ENCODE results near the gene PSIP1. TPM values are rescaled to one million over a fixed set of nuclear protein-coding genes. Genes with fewer than 3 reads are reported as not detected.

PSIP1 gene
- polyA plus RNA-seq (2013): 63.7 and 71.2 TPM in 2 replicates

GRCh38 chr9:15510789-15511575, at the start of gene PSIP1:
Gene PSIP1, minus strand, starts transcription at chr9:15510970. Its CDS starts 782 bp downstream, at chr9:15510188.
- peak within 1 kb of the TSS; percentile 48 for H3K27ac ChIP-seq (ENCODE audit: low read depth, low read length)
- H2AFZ ChIP-seq (ENCODE audit: insufficient read depth, low read length, poor library complexity): peak within 1 kb of the TSS; percentile 75
- peak within 1 kb of the TSS; percentile 57 for H3K4ac ChIP-seq (ENCODE audit: low read depth, low read length)
- peak within 1 kb of the TSS; percentile 76 for H4K8ac ChIP-seq (ENCODE audit: low read depth, low read length)
- DNase-seq: peak; percentile 61 to 80
- no peak within 1 kb of the TSS for H2AK5ac ChIP-seq (ENCODE audit: low read length)
- peak within 1 kb of the TSS; percentile 69 for H3K4me2 ChIP-seq (ENCODE audit: low read length)
- H3K4me1 ChIP-seq (ENCODE audit: control insufficient read depth in 1 of 2, insufficient read depth in 2 of 2, low read length in 2 of 2): no peaks in the 10 kb centered on the region
- H3K23ac ChIP-seq (ENCODE audit: low read length): no peak within 1 kb of the TSS
- H2BK5ac ChIP-seq (ENCODE audit: low read depth, low read length, poor library complexity): peak within 1 kb of the TSS; percentile 91
- peak within 1 kb of the TSS; percentile 80 for H2BK12ac ChIP-seq (ENCODE audit: low read length)
- H3K18ac ChIP-seq (ENCODE audit: low read length): peak within 1 kb of the TSS; percentile 88
- peaks cover 2 to 4% of the 10 kb centered on the region in 2 experiments for H3K36me3 ChIP-seq (ENCODE audit: control insufficient read depth in 1 of 2, insufficient read depth in 2 of 2, low read length in 2 of 2)
- H3K4me3 ChIP-seq (ENCODE audit: low read depth, low read length): peak within 1 kb of the TSS; percentile 97
- peaks cover 10% of the 10 kb centered on the region for H3K79me1 ChIP-seq (ENCODE audit: low read length)
- WGBS (ENCODE audit: extremely low coverage, insufficient coverage, insufficient read length): no CpG with 5 or more reads among the region's 72 CpGs
- peak within 1 kb of the TSS; percentile 81 for H2BK120ac ChIP-seq (ENCODE audit: insufficient read depth, low read length, poor library complexity)
- no peaks in the 10 kb centered on the region for H3K27me3 ChIP-seq (ENCODE audit: insufficient read depth, low read length)
- peak within 1 kb of the TSS; percentile 90 for H3K9ac ChIP-seq (ENCODE audit: low read length)
- H3K79me2 ChIP-seq (ENCODE audit: control insufficient read depth, insufficient read depth, low read length, poor library complexity): peaks cover 8% of the 10 kb centered on the region
- H3K9me3 ChIP-seq (ENCODE audit: insufficient read depth, low read depth, low read length): no peaks in the 10 kb centered on the region
- peak within 1 kb of the TSS; percentile 88 for H4K91ac ChIP-seq (ENCODE audit: low read depth, low read length)
- H4K12ac ChIP-seq (ENCODE audit: low read depth, low read length): peak within 1 kb of the TSS; percentile 67
- H3K14ac ChIP-seq (ENCODE audit: low read length): peak within 1 kb of the TSS; percentile 71

GRCh38 chr9:15553528-15553898, 42.7 kb upstream of the PSIP1 start:
- H4K91ac ChIP-seq (ENCODE audit: low read depth, low read length): no peak overlapping the region
- H4K12ac ChIP-seq (ENCODE audit: low read depth, low read length): no peak overlapping the region
- no peak overlapping the region for H2AK5ac ChIP-seq (ENCODE audit: low read length)
- H2BK120ac ChIP-seq (ENCODE audit: insufficient read depth, low read length, poor library complexity): no peak overlapping the region
- H3K14ac ChIP-seq (ENCODE audit: low read length): no peak overlapping the region
- H3K4me2 ChIP-seq (ENCODE audit: low read length): peak overlapping the region; percentile 66
- H3K9ac ChIP-seq (ENCODE audit: low read length): peak overlapping the region; percentile 6
- H3K23ac ChIP-seq (ENCODE audit: low read length): no peak overlapping the region
- H3K27ac ChIP-seq (ENCODE audit: low read depth, low read length): no peak overlapping the region
- peak in 1 of 2 donors; percentile 23 for DNase-seq
- no peaks in the 10 kb centered on the region for H3K9me3 ChIP-seq (ENCODE audit: insufficient read depth, low read depth, low read length)
- no peak overlapping the region for H3K4ac ChIP-seq (ENCODE audit: low read depth, low read length)
- H3K18ac ChIP-seq (ENCODE audit: low read length): no peak overlapping the region
- peak overlapping the region; percentile 13 for H2AFZ ChIP-seq (ENCODE audit: insufficient read depth, low read length, poor library complexity)
- peak overlapping the region; percentile 30 for H4K8ac ChIP-seq (ENCODE audit: low read depth, low read length)
- peaks cover 0 to 3% of the 10 kb centered on the region in 2 experiments for H3K4me1 ChIP-seq (ENCODE audit: control insufficient read depth in 1 of 2, insufficient read depth in 2 of 2, low read length in 2 of 2)
- no peaks in the 10 kb centered on the region for H3K79me2 ChIP-seq (ENCODE audit: control insufficient read depth, insufficient read depth, low read length, poor library complexity)
- H3K27me3 ChIP-seq (ENCODE audit: insufficient read depth, low read length): no peaks in the 10 kb centered on the region
- no peak overlapping the region for H2BK5ac ChIP-seq (ENCODE audit: low read depth, low read length, poor library complexity)
- H3K4me3 ChIP-seq (ENCODE audit: low read depth, low read length): peak overlapping the region; percentile 84
- H3K36me3 ChIP-seq (ENCODE audit: control insufficient read depth in 1 of 2, insufficient read depth in 2 of 2, low read length in 2 of 2): no peaks in the 10 kb centered on the region
- H2BK12ac ChIP-seq (ENCODE audit: low read length): no peak overlapping the region
- no CpG with 5 or more reads among the region's 13 CpGs for WGBS (ENCODE audit: extremely low coverage, insufficient coverage, insufficient read length)
- peaks cover 8% of the 10 kb centered on the region for H3K79me1 ChIP-seq (ENCODE audit: low read length)

- Histone ChIP-seq H3K23ac (ENCODE audit: low read length) (no peak within 1 kb of the TSS), H4K8ac (ENCODE audit: low read depth, low read length) (peak within 1 kb of the TSS; percentile 40), H3K4me1 (ENCODE audit: control insufficient read depth in 1 of 2, insufficient read depth in 2 of 2, low read length in 2 of 2) (peaks cover 0 to 3% of the 10 kb centered on the region in 2 experiments), H3K4me3 (ENCODE audit: low read depth, low read length) (peak within 1 kb of the TSS; percentile 84), H3K4ac (ENCODE audit: low read depth, low read length) (no peak within 1 kb of the TSS), H2AFZ (ENCODE audit: insufficient read depth, low read length, poor library complexity) (peak within 1 kb of the TSS; percentile 27), H3K79me2 (ENCODE audit: control insufficient read depth, insufficient read depth, low read length, poor library complexity) (no peaks in the 10 kb centered on the region), H3K14ac (ENCODE audit: low read length) (peak within 1 kb of the TSS; percentile 51), H2BK5ac (ENCODE audit: low read depth, low read length, poor library complexity) (no peak within 1 kb of the TSS), H4K91ac (ENCODE audit: low read depth, low read length) (peak within 1 kb of the TSS; percentile 37), H3K27me3 (ENCODE audit: insufficient read depth, low read length) (no peaks in the 10 kb centered on the region), H3K18ac (ENCODE audit: low read length) (peak within 1 kb of the TSS; percentile 44), H3K9ac (ENCODE audit: low read length) (peak within 1 kb of the TSS; percentile 82), H3K9me3 (ENCODE audit: insufficient read depth, low read depth, low read length) (no peaks in the 10 kb centered on the region), H2AK5ac (ENCODE audit: low read length) (no peak within 1 kb of the TSS), H3K4me2 (ENCODE audit: low read length) (peak within 1 kb of the TSS; percentile 66), H2BK120ac (ENCODE audit: insufficient read depth, low read length, poor library complexity) (peak within 1 kb of the TSS; percentile 24), H3K36me3 (ENCODE audit: control insufficient read depth in 1 of 2, insufficient read depth in 2 of 2, low read length in 2 of 2) (no peaks in the 10 kb centered on the region), H3K27ac (ENCODE audit: low read depth, low read length) (peak within 1 kb of the TSS; percentile 50), H4K12ac (ENCODE audit: low read depth, low read length) (peak within 1 kb of the TSS; percentile 43), H3K79me1 (ENCODE audit: low read length) (peaks cover 8% of the 10 kb centered on the region), H2BK12ac (ENCODE audit: low read length) (no peak within 1 kb of the TSS)
- peak; percentile 97 for DNase-seq
- no CpG with 5 or more reads among the region's 65 CpGs for WGBS (ENCODE audit: extremely low coverage, insufficient coverage, insufficient read length)
Measured at GRCh38 chr9:15552636-15553527, 42.1 kb upstream of the PSIP1 start, which contains the start of gene CCDC171. Gene CCDC171, plus strand, starts transcription at chr9:15553043. Its CDS starts 11,046 bp downstream, at chr9:15564089.

- Histone ChIP-seq H3K4me1 (ENCODE audit: control insufficient read depth in 1 of 2, insufficient read depth in 2 of 2, low read length in 2 of 2) (peaks cover 0 to 3% of the 10 kb centered on the region in 2 experiments), H3K9ac (ENCODE audit: low read length) (no peak overlapping the region), H3K27ac (ENCODE audit: low read depth, low read length) (no peak overlapping the region), H3K79me1 (ENCODE audit: low read length) (peaks cover 8% of the 10 kb centered on the region), H3K9me3 (ENCODE audit: insufficient read depth, low read depth, low read length) (no peaks in the 10 kb centered on the region), H4K91ac (ENCODE audit: low read depth, low read length) (no peak overlapping the region), H3K4me3 (ENCODE audit: low read depth, low read length) (no peak overlapping the region), H2AFZ (ENCODE audit: insufficient read depth, low read length, poor library complexity) (no peak overlapping the region), H3K79me2 (ENCODE audit: control insufficient read depth, insufficient read depth, low read length, poor library complexity) (no peaks in the 10 kb centered on the region), H3K4me2 (ENCODE audit: low read length) (no peak overlapping the region), H2AK5ac (ENCODE audit: low read length) (no peak overlapping the region), H3K14ac (ENCODE audit: low read length) (no peak overlapping the region), H4K12ac (ENCODE audit: low read depth, low read length) (no peak overlapping the region), H3K23ac (ENCODE audit: low read length) (no peak overlapping the region), H4K8ac (ENCODE audit: low read depth, low read length) (no peak overlapping the region), H3K18ac (ENCODE audit: low read length) (no peak overlapping the region), H2BK5ac (ENCODE audit: low read depth, low read length, poor library complexity) (no peak overlapping the region), H2BK12ac (ENCODE audit: low read length) (no peak overlapping the region), H3K36me3 (ENCODE audit: control insufficient read depth in 1 of 2, insufficient read depth in 2 of 2, low read length in 2 of 2) (no peaks in the 10 kb centered on the region), H3K27me3 (ENCODE audit: insufficient read depth, low read length) (no peaks in the 10 kb centered on the region), H2BK120ac (ENCODE audit: insufficient read depth, low read length, poor library complexity) (no peak overlapping the region), H3K4ac (ENCODE audit: low read depth, low read length) (no peak overlapping the region)
- no CpG with 5 or more reads among the region's 2 CpGs for WGBS (ENCODE audit: extremely low coverage, insufficient coverage, insufficient read length)
- DNase-seq: no peak
Measured at GRCh38 chr9:15549611-15550010, 38.8 kb upstream of the PSIP1 start.
